H1 (cell line): Measurements from ENCODE around the gene TLR8. TPM values are rescaled to one million over a fixed set of nuclear protein-coding genes. Genes with fewer than 3 reads are reported as not detected.

Experiments
- CTCF ChIA-PET: fragments of 300-600 bp; sonication (Branson Sonifier 250); formaldehyde crosslinking; loops from one replicate; lab custom pipeline; 2021; ENCODE audit not compliant: partially characterized antibody; lab: Charles Lee
- POLR2A ChIA-PET: fragments of 300-600 bp; sonication (Branson Sonifier 250); formaldehyde crosslinking; loops from one replicate; lab custom pipeline; 2021; ENCODE audit warnings: inconsistent platforms; ENCODE audit not compliant: partially characterized antibody; lab: Charles Lee
- DNase-seq, 2 experiments: peaks; one replicate each; pipeline versions ENCODE4 v3.0.0 to v3.0.0-alpha.2; 2010 to 2022; ENCODE audit warnings: low spot score in 2 of 2, low read depth in 1 of 2, mixed read lengths in 1 of 2
- FAIRE-seq: peaks from 2 replicates; lab custom pipeline; 2011; peaks lifted over from hg19 to GRCh38; lab: Jason Lieb, UNC
- H2AFZ ChIP-seq: 2 replicates; pipeline ENCODE4 v1.8.1; 2012; ENCODE audit warnings: low read length, inconsistent platforms
- H2AK5ac ChIP-seq: 2 replicates; pipeline ENCODE4 v1.6.1; 2013; ENCODE audit warnings: low read depth, low read length
- H2BK120ac ChIP-seq: replicated peaks from 2 replicates; pipeline ENCODE3; 2013; ENCODE audit warnings: low read depth, low read length, inconsistent platforms
- H2BK12ac ChIP-seq: 2 replicates; pipeline ENCODE4 v1.6.1; 2013; ENCODE audit warnings: low read depth, low read length
- H2BK15ac ChIP-seq: 2 replicates; pipeline ENCODE4 v1.6.1; 2013; ENCODE audit warnings: low read length
- H2BK20ac ChIP-seq: 2 replicates; pipeline ENCODE4 v1.6.1; 2013; ENCODE audit warnings: low read length
- H2BK5ac ChIP-seq: 2 replicates; pipeline ENCODE4 v1.6.1; 2013; ENCODE audit warnings: low read depth, low read length
- H3K14ac ChIP-seq: 2 replicates; pipeline ENCODE4 v1.6.1; 2013; ENCODE audit warnings: inconsistent platforms; ENCODE audit not compliant: insufficient read length
- H3K18ac ChIP-seq: 2 replicates; pipeline ENCODE4 v1.6.1; 2013; ENCODE audit warnings: low read length; ENCODE audit errors: extremely low read depth
- H3K23ac ChIP-seq: 2 replicates; pipeline ENCODE4 v1.6.1; 2013; ENCODE audit warnings: inconsistent platforms; ENCODE audit not compliant: insufficient read length
- H3K23me2 ChIP-seq: 2 replicates; pipeline ENCODE4 v1.6.1; 2013; ENCODE audit warnings: low read depth, low read length
- H3K27ac ChIP-seq: 2 replicates; pipeline ENCODE4 v1.6.1; 2011; ENCODE audit warnings: low read depth, low read length, inconsistent platforms
- H3K27me3 ChIP-seq, 4 experiments: replicated peaks in 1 of 4; 1 replicate in 1 of 4; 2 replicates in 3 of 4; pipeline versions ENCODE4 v1.6.1 to v1.8.1; 2011 to 2013; ENCODE audit warnings: low read length in 3 of 4, mild to moderate bottlenecking in 3 of 4, inconsistent platforms in 2 of 4, mixed read lengths in 2 of 4, moderate library complexity in 1 of 4; ENCODE audit not compliant: control insufficient read depth in 3 of 4, insufficient read depth in 3 of 4; ENCODE audit errors: extremely low read depth in 1 of 4
- H3K36me3 ChIP-seq, 4 experiments: 2 replicates each; pipeline versions ENCODE4 v1.6.1 to v1.8.1; 2011 to 2013; ENCODE audit warnings: mild to moderate bottlenecking in 4 of 4, low read length in 3 of 4, moderate library complexity in 2 of 4, control low read depth in 1 of 4, inconsistent platforms in 1 of 4; ENCODE audit not compliant: insufficient read depth in 4 of 4, control insufficient read depth in 2 of 4
- H3K4ac ChIP-seq: replicated peaks from 2 replicates; pipeline ENCODE3; 2013; ENCODE audit warnings: low read length, low read depth, mixed read lengths, inconsistent platforms; ENCODE audit not compliant: insufficient read length
- H3K4me1 ChIP-seq, 4 experiments: replicated peaks in 1 of 4; 1 replicate in 1 of 4; 2 replicates in 3 of 4; pipeline versions ENCODE4 v1.6.1 to v1.8.1; 2011 to 2013; ENCODE audit warnings: low read length in 3 of 4, inconsistent platforms in 2 of 4, mixed read lengths in 1 of 4; ENCODE audit not compliant: insufficient read depth in 4 of 4, control insufficient read depth in 3 of 4
- H3K4me2 ChIP-seq, 2 experiments: 2 replicates each; pipeline versions ENCODE4 v1.6.1 to v1.8.1; 2011 to 2013; ENCODE audit warnings: low read depth in 2 of 2, low read length in 2 of 2, control low read depth in 1 of 2, inconsistent platforms in 1 of 2, mild to moderate bottlenecking in 1 of 2; ENCODE audit not compliant: insufficient read depth in 1 of 2
- H3K4me3 ChIP-seq, 4 experiments: fragments of 200-600, 300-600 bp in 1 of 4; sonication (generic), shearing (Covaris generic), sonication (Bioruptor Twin) in 1 of 4; 2 replicates each; pipeline versions ENCODE4 v1.5.1 to v1.8.1; 2011 to 2016; ENCODE audit warnings: low read length in 4 of 4, low read depth in 3 of 4, control low read depth in 2 of 4, inconsistent platforms in 2 of 4, mild to moderate bottlenecking in 2 of 4, mixed read lengths in 1 of 4, moderate library complexity in 1 of 4; ENCODE audit not compliant: insufficient read depth in 2 of 4; ENCODE audit errors: extremely low read depth in 1 of 4
- H3K56ac ChIP-seq: replicated peaks from 2 replicates; pipeline ENCODE3; 2013; ENCODE audit warnings: low read depth, mild to moderate bottlenecking, mixed read lengths, low read length, inconsistent platforms; ENCODE audit not compliant: insufficient read length
- H3K79me1 ChIP-seq: 2 replicates; pipeline ENCODE4 v1.6.1; 2013; ENCODE audit warnings: low read depth, low read length, control low read depth
- H3K79me2 ChIP-seq, 2 experiments: 2 replicates each; pipeline versions ENCODE4 v1.6.1 to v1.8.1; 2012 to 2013; ENCODE audit warnings: low read length in 2 of 2, mild to moderate bottlenecking in 2 of 2, inconsistent platforms in 1 of 2; ENCODE audit not compliant: insufficient read depth in 2 of 2, control insufficient read depth in 1 of 2
- H3K9ac ChIP-seq, 4 experiments: replicated peaks in 1 of 4; 1 replicate in 1 of 4; 2 replicates in 3 of 4; pipeline versions ENCODE4 v1.6.1 to v1.8.1; 2011 to 2013; ENCODE audit warnings: low read depth in 3 of 4, low read length in 3 of 4, control low read depth in 2 of 4, mild to moderate bottlenecking in 2 of 4, moderate library complexity in 2 of 4, inconsistent platforms in 1 of 4; ENCODE audit errors: extremely low read depth in 1 of 4
- H3K9me3 ChIP-seq, 2 experiments: 2 replicates each; pipeline versions ENCODE4 v1.6.1 to v1.8.1; 2012 to 2013; ENCODE audit warnings: mild to moderate bottlenecking in 2 of 2, moderate library complexity in 2 of 2, control low read depth in 1 of 2, inconsistent platforms in 1 of 2, low read depth in 1 of 2, low read length in 1 of 2, mixed read lengths in 1 of 2; ENCODE audit not compliant: insufficient read depth in 2 of 2
- H4K20me1 ChIP-seq, 2 experiments: replicated peaks in 1 of 2; 2 replicates each; pipeline versions ENCODE3 to v1.8.1; 2011 to 2013; ENCODE audit warnings: inconsistent platforms in 2 of 2, low read length in 2 of 2, mild to moderate bottlenecking in 1 of 2; ENCODE audit not compliant: insufficient read depth in 2 of 2, control insufficient read depth in 1 of 2
- H4K5ac ChIP-seq: 2 replicates; pipeline ENCODE4 v1.6.1; 2013; ENCODE audit warnings: low read length, low read depth, mixed read lengths, inconsistent platforms; ENCODE audit not compliant: insufficient read length
- H4K8ac ChIP-seq: 2 replicates; pipeline ENCODE4 v1.8.0; 2013; ENCODE audit warnings: mild to moderate bottlenecking, moderate library complexity, low read length, inconsistent platforms; ENCODE audit not compliant: insufficient read depth; ENCODE audit errors: extremely low read depth
- H4K91ac ChIP-seq: replicated peaks from 2 replicates; pipeline ENCODE3; 2013; ENCODE audit warnings: low read length, mixed read lengths, inconsistent platforms; ENCODE audit not compliant: insufficient read length
- CHD1 ChIP-seq: IDR thresholded peaks from 2 replicates; pipeline ENCODE4 v1.6.1; 2012; ENCODE audit warnings: low read depth, low read length, improper control_type of control experiment
- EGR1 ChIP-seq: IDR thresholded peaks from 2 replicates; pipeline ENCODE4 v1.6.1; 2011; ENCODE audit warnings: low read depth, low read length, borderline replicate concordance
- JUN ChIP-seq: IDR thresholded peaks from 2 replicates; pipeline ENCODE4 v1.6.1; 2011; ENCODE audit warnings: low read depth, mild to moderate bottlenecking, improper control_type of control experiment, low read length
- RNF2 ChIP-seq: fragments of 200-900, 300-1000 bp; sonication (generic); IDR thresholded peaks from 2 replicates; pipeline ENCODE4 v1.7.1; 2016; ENCODE audit warnings: borderline replicate concordance, low read depth, mild to moderate bottlenecking, antibody characterized with exemption, low read length; ENCODE audit not compliant: poor library complexity, severe bottlenecking; ENCODE audit errors: missing control alignments
- SIX5 ChIP-seq: IDR thresholded peaks from 2 replicates; pipeline ENCODE4 v1.6.1; 2011; ENCODE audit warnings: mild to moderate bottlenecking, low read depth, low read length
- SRF ChIP-seq: IDR thresholded peaks from 2 replicates; pipeline ENCODE4 v1.6.1; 2011; ENCODE audit warnings: mild to moderate bottlenecking, low read depth, low read length, moderate library complexity
- TAF1 ChIP-seq: IDR thresholded peaks from 2 replicates; pipeline ENCODE4 v1.6.1; 2011; ENCODE audit warnings: mild to moderate bottlenecking, low read depth, low read length
- TAF7 ChIP-seq: optimal IDR thresholded peaks from 2 replicates; pipeline ENCODE3; 2011; ENCODE audit warnings: low read depth, mild to moderate bottlenecking, inconsistent platforms, low read length, moderate library complexity, borderline replicate concordance
- WGBS, 2 experiments: shearing (Covaris generic) in 1 of 2; methylation state at CpG; one replicate each; pipeline versions ENCODE4 v1.1.6 to v1.1.7; 2013 to 2015; ENCODE audit warnings: low lambda C conversion rate in 2 of 2, mixed read lengths in 2 of 2, inconsistent platforms in 1 of 2, low coverage in 1 of 2, missing lambda C conversion rate in 1 of 2; ENCODE audit not compliant: insufficient replicate concordance in 2 of 2, insufficient coverage in 1 of 2, insufficient read length in 1 of 2; ENCODE audit errors: extremely low coverage in 1 of 2, missing lambda C conversion rate in 1 of 2; 5-methylcytosine and 5-hydroxymethylcytosine counted together
- polyA plus RNA-seq, 7 experiments: library from polyadenylated mRNA; depleted of rRNA in 3 of 7; stranded (reverse) in 5 of 7; unstranded in 2 of 7; fragments of >200 nt in 5 of 7; fragments of 200-250 nt in 2 of 7; gene quantifications; 1 replicate in 5 of 7; 2 replicates in 1 of 7; 4 replicates in 1 of 7; pipeline versions ENCODE4 v1.2.1 to v1.2.3, GENCODE V29; 2011 to 2013; ENCODE audit warnings: missing spikeins in 2 of 7, mixed read lengths in 2 of 7
- total RNA-seq: library from RNA; stranded (reverse); fragmentation: NEBNext Ultra II Directional; extraction: Animal tissue kit (Norgen Biotek cat#: 25700); gene quantifications from 2 replicates; pipeline ENCODE4 v1.2.1, GENCODE V29; 2021

Gene TLR8
- total and polyA plus RNA-seq, 2 of the 8 experiments (the other 6 are each of a cell fraction or from before 2014, with no cell fraction given), result not detected

- Histone ChIP-seq H3K9ac (no peak overlapping the region), H3K14ac (no peak overlapping the region), H4K8ac (no peak overlapping the region), H3K9me3 (no peaks in the 10 kb centered on the region), H3K36me3 (no peaks in the 10 kb centered on the region), H2BK120ac (no peak overlapping the region), H3K79me1 (no peaks in the 10 kb centered on the region), H3K27ac (no peak overlapping the region), H3K56ac (no peak overlapping the region), H3K4me3 (no peak overlapping the region), H3K23ac (no peak overlapping the region), H3K4me2 (no peak overlapping the region), H3K23me2 (no peaks in the 10 kb centered on the region), H2BK15ac (no peak overlapping the region), H3K79me2 (no peaks in the 10 kb centered on the region), H2BK5ac (no peak overlapping the region), H2AK5ac (no peak overlapping the region), H2BK20ac (no peak overlapping the region), H3K4ac (no peak overlapping the region), H3K18ac (no peak overlapping the region), H4K5ac (no peak overlapping the region), H2AFZ (no peak overlapping the region), H4K20me1 (no peaks in the 10 kb centered on the region), H3K4me1 (no peaks in the 10 kb centered on the region), H4K91ac (no peak overlapping the region), H2BK12ac (no peak overlapping the region), H3K27me3 (no peaks in the 10 kb centered on the region)
- CTCF ChIA-PET, result interaction anchor here (1.0 kb wide), 1 partner anchor 29 kb away, joined by 4 read pairs; no protein-coding TSS in a partner anchor
- no peak for DNase-seq
- no peak for FAIRE-seq
- POLR2A ChIA-PET, result no interaction called here
- 85% methylated on average over 2 of the region's 2 CpGs; no CpG with 5 or more reads in 1 of the 2 experiments for WGBS, 2 experiments
- TF ChIP-seq TAF7 (no peak), CHD1 (no peak), SIX5 (no peak), EGR1 (no peak), JUN (no peak), RNF2 (no peak), TAF1 (no peak), SRF (no peak)
Observed at GRCh38 chrX:12917753-12918152, 11.3 kb downstream of the TLR8 start.
